Activated T-cell treated with anti-CD3 and anti-CD28 coated beads for 4 hours (primary cell): ENCODE data around the gene NRROS.
"Not testable (repeated sequence)": the region's sequence is repeated elsewhere in the genome, so short reads cannot be mapped to it uniquely, and the experiment has no call there.

Experiments
- DNase-seq: peaks from one replicate; pipeline ENCODE4 v3.0.0-alpha.2; 2020

Gene NRROS

GRCh38 chr3:196639483-196640296 is at the start of gene NRROS:
TSS of gene NRROS (plus strand) at chr3:196639694. CDS start at chr3:196654540, 14,846 bp downstream.
- peak; percentile 42 for DNase-seq

GRCh38 chr3:196590279-196590678 is 49.2 kb upstream of the NRROS start:
- DNase-seq, result no peak

GRCh38 chr3:196596355-196596754 is 43.1 kb upstream of the NRROS start:
- DNase-seq, result no peak

- DNase-seq, result not testable (repeated sequence)
Observed at GRCh38 chr3:196597971-196598733, 41.3 kb upstream of the NRROS start.

- no peak for DNase-seq
Observed at GRCh38 chr3:196599734-196600128, 39.8 kb upstream of the NRROS start.

GRCh38 chr3:196600359-196600758 is 39.1 kb upstream of the NRROS start:
- DNase-seq, result no peak

GRCh38 chr3:196602673-196603072 is 36.8 kb upstream of the NRROS start:
- no peak for DNase-seq

GRCh38 chr3:196603683-196604082 is 35.8 kb upstream of the NRROS start:
- no peak for DNase-seq

GRCh38 chr3:196604548-196604947 is 34.9 kb upstream of the NRROS start:
- peak; percentile 28 for DNase-seq

GRCh38 chr3:196608693-196609092 is 30.8 kb upstream of the NRROS start:
- no peak for DNase-seq

GRCh38 chr3:196609343-196609775 is 30.1 kb upstream of the NRROS start:
- peak; percentile 96 for DNase-seq

GRCh38 chr3:196609805-196610515 is 29.5 kb upstream of the NRROS start:
- no peak for DNase-seq

GRCh38 chr3:196611761-196612483 is 27.6 kb upstream of the NRROS start:
- DNase-seq, result no peak

- not testable (repeated sequence) for DNase-seq
Observed at GRCh38 chr3:196615234-196615633, 24.3 kb upstream of the NRROS start.

GRCh38 chr3:196617256-196617655 is 22.2 kb upstream of the NRROS start:
- DNase-seq, result no peak

GRCh38 chr3:196619223-196619622 is 20.3 kb upstream of the NRROS start:
- no peak for DNase-seq

- DNase-seq, result not testable (repeated sequence)
Observed at GRCh38 chr3:196619627-196620026, 19.9 kb upstream of the NRROS start.

GRCh38 chr3:196620161-196620604 is 19.3 kb upstream of the NRROS start:
- no peak for DNase-seq

GRCh38 chr3:196620684-196621083 is 18.8 kb upstream of the NRROS start:
- DNase-seq, result no peak

- DNase-seq, result no peak
Observed at GRCh38 chr3:196621611-196622010, 17.9 kb upstream of the NRROS start.

GRCh38 chr3:196624067-196624790 is 15.3 kb upstream of the NRROS start:
- DNase-seq, result no peak

GRCh38 chr3:196624907-196625306 is 14.6 kb upstream of the NRROS start:
- no peak for DNase-seq
